Progenitor cell of endocrine pancreas (in vitro differentiated cells): Measurements from ENCODE around the gene INSYN2A. TPM values are rescaled to one million over a fixed set of nuclear protein-coding genes. Genes with fewer than 3 reads are reported as not detected.

Experiments used
- DNase-seq: peaks from one replicate; pipeline ENCODE4 v3.0.0; 2021; ENCODE audit warnings: low spot score; ENCODE audit not compliant: unreplicated experiment
- H3K27ac Mint-ChIP-seq: 2 replicates; pipeline ENCODE4 v1.8.0; 2021; ENCODE audit warnings: mild to moderate bottlenecking, moderate library complexity, mixed read lengths
- H3K27me3 Mint-ChIP-seq: 2 replicates; pipeline ENCODE4 v1.8.0; 2021; ENCODE audit warnings: mixed read lengths
- H3K36me3 Mint-ChIP-seq: 2 replicates; pipeline ENCODE4 v1.8.0; 2022; ENCODE audit warnings: mixed read lengths; ENCODE audit not compliant: insufficient read depth
- H3K4me1 Mint-ChIP-seq: 2 replicates; pipeline ENCODE4 v1.8.0; 2021; ENCODE audit warnings: low read depth, mixed read lengths
- H3K4me3 Mint-ChIP-seq: 2 replicates; pipeline ENCODE4 v1.8.0; 2021; ENCODE audit warnings: low read depth, mild to moderate bottlenecking, moderate library complexity, mixed read lengths
- H3K9me3 Mint-ChIP-seq: 2 replicates; pipeline ENCODE4 v1.8.0; 2021; ENCODE audit warnings: low read depth, mixed read lengths
- total RNA-seq: library from RNA; stranded (reverse); gene quantifications from 2 replicates; pipeline ENCODE4 v1.2.1, GENCODE V29; 2021
- TF ChIP-seq, protein P1 (sequence below): fragments of 200-600 bp; sonication (generic); IDR thresholded peaks from one replicate; pipeline ENCODE4 v1.5.0; 2021; ENCODE audit warnings: antibody characterized with exemption, mild to moderate bottlenecking; ENCODE audit not compliant: unreplicated experiment

Gene INSYN2A
- total RNA-seq, 1 donor from 2014 or later = not detected

DNA sequence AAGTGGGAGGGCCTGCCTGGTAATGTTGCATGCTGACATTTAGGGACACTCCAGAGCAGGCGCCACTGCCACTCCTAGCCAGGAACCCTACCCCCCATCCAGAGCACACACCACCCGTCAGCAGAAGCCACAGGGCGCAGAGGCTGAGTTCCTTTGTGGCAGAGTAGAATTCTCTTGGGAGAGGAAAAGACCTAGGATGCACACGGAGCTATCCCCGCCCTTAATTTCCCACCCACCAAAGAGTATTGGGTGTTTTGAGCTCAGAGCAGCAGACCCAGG, 702 bp upstream of the INSYN2A start:
- H3K27me3 Mint-ChIP-seq = peaks cover 52% of the 10 kb centered on the region
- H3K9me3 Mint-ChIP-seq = no peaks in the 10 kb centered on the region
- no peak for DNase-seq
- no peak overlapping the region for H3K27ac Mint-ChIP-seq
- TF ChIP-seq, protein P1, sequence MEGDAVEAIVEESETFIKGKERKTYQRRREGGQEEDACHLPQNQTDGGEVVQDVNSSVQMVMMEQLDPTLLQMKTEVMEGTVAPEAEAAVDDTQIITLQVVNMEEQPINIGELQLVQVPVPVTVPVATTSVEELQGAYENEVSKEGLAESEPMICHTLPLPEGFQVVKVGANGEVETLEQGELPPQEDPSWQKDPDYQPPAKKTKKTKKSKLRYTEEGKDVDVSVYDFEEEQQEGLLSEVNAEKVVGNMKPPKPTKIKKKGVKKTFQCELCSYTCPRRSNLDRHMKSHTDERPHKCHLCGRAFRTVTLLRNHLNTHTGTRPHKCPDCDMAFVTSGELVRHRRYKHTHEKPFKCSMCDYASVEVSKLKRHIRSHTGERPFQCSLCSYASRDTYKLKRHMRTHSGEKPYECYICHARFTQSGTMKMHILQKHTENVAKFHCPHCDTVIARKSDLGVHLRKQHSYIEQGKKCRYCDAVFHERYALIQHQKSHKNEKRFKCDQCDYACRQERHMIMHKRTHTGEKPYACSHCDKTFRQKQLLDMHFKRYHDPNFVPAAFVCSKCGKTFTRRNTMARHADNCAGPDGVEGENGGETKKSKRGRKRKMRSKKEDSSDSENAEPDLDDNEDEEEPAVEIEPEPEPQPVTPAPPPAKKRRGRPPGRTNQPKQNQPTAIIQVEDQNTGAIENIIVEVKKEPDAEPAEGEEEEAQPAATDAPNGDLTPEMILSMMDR = no peak
- no peaks in the 10 kb centered on the region for H3K36me3 Mint-ChIP-seq
- peak overlapping the region; percentile 68 for H3K4me3 Mint-ChIP-seq
- H3K4me1 Mint-ChIP-seq = no peaks in the 10 kb centered on the region

DNA sequence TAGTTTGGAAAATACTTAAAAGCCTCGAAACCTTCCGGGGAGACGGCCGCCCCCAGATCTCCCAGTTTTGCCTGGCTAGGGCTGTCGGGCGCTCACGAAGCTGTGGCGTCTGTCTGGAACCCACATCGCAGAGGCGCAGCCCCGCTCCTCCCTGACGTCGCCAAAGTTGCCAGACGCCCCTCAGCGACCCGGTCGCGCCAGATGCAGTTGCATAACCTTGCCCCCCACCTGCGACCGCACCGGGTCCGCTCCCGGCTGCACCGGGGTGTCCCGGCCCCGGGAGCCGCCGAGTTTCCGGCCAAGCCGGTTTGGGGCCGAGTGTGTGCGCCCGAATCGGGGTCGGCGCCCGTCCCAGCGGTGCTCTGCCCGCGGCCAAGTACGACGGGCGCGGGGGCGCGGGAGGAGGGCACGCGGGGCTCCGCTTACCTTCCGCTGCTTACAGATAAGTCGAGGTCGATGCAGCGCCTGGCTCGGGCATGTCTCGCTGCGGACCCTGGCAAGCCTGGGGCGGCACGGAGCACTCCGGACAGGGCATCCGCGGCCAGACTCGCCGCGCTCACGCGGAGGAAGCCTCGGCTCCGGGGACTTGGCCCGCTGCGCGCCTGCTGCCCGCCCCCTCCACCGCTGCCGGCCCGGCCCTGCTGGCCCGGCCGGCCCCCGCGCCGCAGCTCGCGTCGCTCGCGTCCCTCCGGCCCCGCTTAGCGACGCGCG, 665 bp downstream of the INSYN2A start:
- peaks cover 65% of the 10 kb centered on the region for H3K27me3 Mint-ChIP-seq
- no peaks in the 10 kb centered on the region for H3K9me3 Mint-ChIP-seq
- DNase-seq = no peak
- H3K4me3 Mint-ChIP-seq = no peak overlapping the region
- no peak overlapping the region for H3K27ac Mint-ChIP-seq
- TF ChIP-seq, protein P1 = no peak
- peaks cover under 1% of the 10 kb centered on the region for H3K36me3 Mint-ChIP-seq
- H3K4me1 Mint-ChIP-seq = peaks cover 2% of the 10 kb centered on the region

DNA sequence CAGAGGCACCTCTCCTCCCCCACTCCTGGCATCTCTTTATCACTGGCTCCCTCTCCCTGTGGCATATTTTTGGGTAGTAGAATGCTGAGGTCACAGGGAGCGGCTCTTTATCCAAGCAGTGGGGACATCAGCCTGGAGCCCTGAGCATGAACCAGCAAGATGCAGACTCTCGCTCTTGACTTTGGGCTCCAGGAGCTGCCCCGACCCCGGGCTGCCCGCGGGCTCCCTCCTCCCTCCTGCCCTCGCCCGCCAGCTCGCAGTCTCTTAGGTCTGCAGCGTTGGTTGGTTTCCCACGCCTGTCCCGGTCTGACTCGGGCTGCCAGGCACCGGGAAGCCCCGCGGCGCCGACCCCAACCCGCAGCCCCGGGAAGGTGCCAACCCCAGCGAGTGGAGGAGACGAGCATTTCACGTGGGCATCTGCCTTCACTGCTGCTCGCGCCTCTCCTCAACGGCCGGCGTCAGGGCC, 1.3 kb downstream of the INSYN2A start:
- peaks cover 3% of the 10 kb centered on the region for H3K4me1 Mint-ChIP-seq
- H3K36me3 Mint-ChIP-seq = peaks cover 2% of the 10 kb centered on the region
- no peak for DNase-seq
- H3K27me3 Mint-ChIP-seq = peaks cover 67% of the 10 kb centered on the region
- H3K4me3 Mint-ChIP-seq = peak overlapping the region; percentile 41
- TF ChIP-seq, protein P1 = no peak
- H3K9me3 Mint-ChIP-seq = no peaks in the 10 kb centered on the region
- no peak overlapping the region for H3K27ac Mint-ChIP-seq

DNA sequence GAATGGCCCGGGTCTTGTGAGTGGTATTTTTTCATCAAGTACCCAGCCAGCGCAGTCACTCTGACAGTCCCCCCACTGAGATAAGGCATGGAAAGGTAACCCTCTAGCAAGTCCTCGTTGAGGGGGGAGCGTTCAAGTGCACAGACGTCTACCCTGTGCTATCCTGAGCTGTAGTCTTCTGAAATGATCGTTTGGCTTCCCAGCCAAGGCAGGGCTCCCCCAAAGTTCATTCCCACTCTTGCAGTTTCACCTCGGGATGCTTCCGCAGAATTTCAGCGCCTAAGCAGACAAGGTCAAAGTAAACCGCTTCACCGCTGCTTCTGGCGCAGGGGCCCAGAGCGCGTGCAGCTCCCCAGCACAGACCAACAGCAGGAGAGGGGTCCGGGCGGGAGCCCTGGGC, 1.8 kb downstream of the INSYN2A start:
- Mint-ChIP-seq H3K4me1 (peaks cover 7% of the 10 kb centered on the region), H3K9me3 (no peaks in the 10 kb centered on the region), H3K4me3 (peak overlapping the region; percentile 41), H3K27ac (no peak overlapping the region), H3K36me3 (peaks cover 2% of the 10 kb centered on the region), H3K27me3 (peaks cover 71% of the 10 kb centered on the region)
- DNase-seq = no peak
- TF ChIP-seq, protein P1 = no peak

DNA sequence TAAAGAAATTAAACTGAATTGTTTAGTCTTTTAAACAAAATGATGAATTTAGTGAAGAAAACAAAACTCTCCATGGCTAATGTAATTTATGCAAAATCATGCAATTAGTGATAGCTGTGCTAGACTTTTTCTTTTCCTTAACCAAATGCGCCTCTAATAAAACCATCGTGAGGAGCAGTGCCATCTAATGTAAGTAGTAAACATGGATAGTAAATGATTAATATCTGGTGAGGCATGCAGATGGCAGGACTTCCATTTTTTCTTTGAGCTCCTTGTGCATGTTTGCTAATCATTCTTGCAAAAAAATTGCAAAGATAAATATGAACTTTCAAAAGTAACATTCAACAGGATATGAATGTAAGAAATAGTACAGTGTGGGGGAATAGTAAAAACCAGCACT, 2.3 kb downstream of the INSYN2A start:
- Mint-ChIP-seq H3K4me3 (no peak overlapping the region), H3K27me3 (peaks cover 71% of the 10 kb centered on the region), H3K4me1 (peaks cover 8% of the 10 kb centered on the region), H3K27ac (no peak overlapping the region), H3K36me3 (peaks cover 2% of the 10 kb centered on the region), H3K9me3 (no peaks in the 10 kb centered on the region)
- DNase-seq = no peak
- TF ChIP-seq, protein P1 = no peak
